Measurements from ENCODE around the gene TKT.

DNA sequence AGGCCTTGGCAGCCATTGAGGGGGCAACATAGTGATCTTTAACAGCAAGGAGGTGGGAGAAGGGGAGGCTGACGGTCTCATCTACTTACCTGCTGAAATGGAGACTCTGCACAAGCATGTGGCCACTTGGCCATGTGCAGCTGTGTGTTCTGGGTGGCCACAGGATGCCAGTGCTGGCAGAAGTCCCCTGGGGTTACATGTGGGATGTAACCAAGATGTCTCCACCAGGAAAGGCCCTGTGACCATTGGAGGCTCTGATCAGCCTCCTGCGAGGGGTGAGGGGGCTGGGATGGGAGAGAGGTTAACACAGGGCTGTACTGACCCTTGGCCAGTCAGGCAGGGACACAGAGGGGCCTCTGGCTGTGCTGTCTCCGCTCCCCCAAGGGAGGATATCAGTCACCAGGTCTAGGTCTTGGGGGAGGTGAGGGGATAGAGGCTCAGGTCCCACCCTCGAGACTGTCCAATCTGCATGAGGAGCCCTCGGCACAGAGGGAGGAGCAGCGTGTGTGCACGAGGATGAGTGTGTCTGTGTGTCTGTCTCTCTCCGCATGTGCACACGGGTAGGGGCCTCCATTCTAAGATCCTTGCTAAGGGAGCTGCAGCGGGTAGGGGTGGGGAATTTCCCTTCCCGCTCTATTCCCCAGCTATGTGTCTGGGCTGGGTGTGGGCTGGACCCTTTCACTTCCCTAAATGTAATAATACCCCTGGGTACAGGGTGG lies 75.4 kb downstream of the TKT start:
- TF ChIP-seq, protein P1, sequence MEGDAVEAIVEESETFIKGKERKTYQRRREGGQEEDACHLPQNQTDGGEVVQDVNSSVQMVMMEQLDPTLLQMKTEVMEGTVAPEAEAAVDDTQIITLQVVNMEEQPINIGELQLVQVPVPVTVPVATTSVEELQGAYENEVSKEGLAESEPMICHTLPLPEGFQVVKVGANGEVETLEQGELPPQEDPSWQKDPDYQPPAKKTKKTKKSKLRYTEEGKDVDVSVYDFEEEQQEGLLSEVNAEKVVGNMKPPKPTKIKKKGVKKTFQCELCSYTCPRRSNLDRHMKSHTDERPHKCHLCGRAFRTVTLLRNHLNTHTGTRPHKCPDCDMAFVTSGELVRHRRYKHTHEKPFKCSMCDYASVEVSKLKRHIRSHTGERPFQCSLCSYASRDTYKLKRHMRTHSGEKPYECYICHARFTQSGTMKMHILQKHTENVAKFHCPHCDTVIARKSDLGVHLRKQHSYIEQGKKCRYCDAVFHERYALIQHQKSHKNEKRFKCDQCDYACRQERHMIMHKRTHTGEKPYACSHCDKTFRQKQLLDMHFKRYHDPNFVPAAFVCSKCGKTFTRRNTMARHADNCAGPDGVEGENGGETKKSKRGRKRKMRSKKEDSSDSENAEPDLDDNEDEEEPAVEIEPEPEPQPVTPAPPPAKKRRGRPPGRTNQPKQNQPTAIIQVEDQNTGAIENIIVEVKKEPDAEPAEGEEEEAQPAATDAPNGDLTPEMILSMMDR (IDR thresholded peaks at IDR 0.05; ENCODE audit: low read length) = no peak
- no peak for TF ChIP-seq EZH2 (IDR thresholded peaks at IDR 0.05; ENCODE audit: borderline replicate concordance, low read length)
